Measurements from ENCODE around the gene C2. TPM values are rescaled to one million over a fixed set of nuclear protein-coding genes. Genes with fewer than 3 reads are reported as not detected.

The C2 gene
- total RNA-seq, 1 experiment from 2014 or later, result 0.66 TPM

DNA sequence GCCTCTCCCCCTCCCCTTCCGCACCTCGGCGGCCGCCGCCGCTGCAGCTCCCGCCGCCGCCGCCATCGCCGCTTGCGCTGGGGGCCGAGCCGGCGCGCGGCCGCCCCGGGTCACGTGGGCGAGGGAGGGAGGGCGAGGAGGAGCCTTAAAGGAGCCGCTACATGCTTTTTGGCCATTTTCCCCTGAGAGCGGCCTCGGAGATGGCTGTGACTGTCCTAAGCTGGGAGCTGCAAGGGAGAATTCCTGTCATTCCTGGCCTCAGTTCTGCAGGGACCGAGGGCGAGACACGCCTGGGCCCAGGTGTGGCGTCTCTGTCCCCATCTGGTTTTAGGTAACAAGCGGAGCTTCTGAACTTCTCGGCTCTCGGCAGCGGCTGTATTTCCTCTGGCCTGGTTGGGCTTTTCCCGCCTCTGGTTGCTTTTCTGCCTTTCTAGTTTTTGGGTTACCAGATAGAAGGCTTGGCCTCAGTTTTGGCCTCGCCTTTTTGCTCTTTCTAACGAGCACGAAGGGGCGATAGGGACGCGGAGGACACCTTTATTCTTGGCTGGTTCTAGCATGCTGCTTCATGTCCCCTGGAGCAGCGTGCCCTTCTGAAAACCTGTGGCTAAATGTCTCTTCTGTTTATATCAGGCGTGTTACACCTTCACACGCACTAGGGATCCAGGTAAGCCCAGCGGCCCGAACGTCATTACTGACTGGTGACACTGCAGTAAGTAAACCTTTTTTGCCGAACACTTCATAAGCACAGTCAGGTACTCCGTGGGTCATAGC lies 29.7 kb upstream of the C2 start, which contains the start of gene EHMT2:
Gene EHMT2 (minus strand): TSS at position 87 of the 771 bp plus-strand sequence. CDS start 21 bp downstream, at position 66.
- peaks cover 26 to 48% (median 46%) of the 10 kb centered on the region in 3 experiments for H3K36me3 Mint-ChIP-seq (ENCODE audit: insufficient read depth in 1 of 3, low read depth in 3 of 3)
- Histone ChIP-seq H2BK20ac (ENCODE audit: low read depth, low read length, poor library complexity, severe bottlenecking) (no peak within 1 kb of the TSS), H3K9me3 (ENCODE audit: control insufficient read depth, low read depth, low read length) (no peaks in the 10 kb centered on the region), H3K4ac (ENCODE audit: low read depth, low read length) (no peak within 1 kb of the TSS), H3K79me2 (ENCODE audit: insufficient read depth, low read length) (no peaks in the 10 kb centered on the region; the same call in 1 of the 2 replicates), H3K23ac (ENCODE audit: insufficient read length, low read depth, low read length) (no peak within 1 kb of the TSS), H2BK120ac (ENCODE audit: low read depth, low read length, poor library complexity, severe bottlenecking) (no peak within 1 kb of the TSS), H2BK12ac (ENCODE audit: insufficient read length, low read depth, low read length) (no peak within 1 kb of the TSS), H3K27ac (ENCODE audit: insufficient read length, low read depth, low read length) (no peak within 1 kb of the TSS), H2BK5ac (ENCODE audit: insufficient read length, low read length) (no peak within 1 kb of the TSS), H3K27me3 (ENCODE audit: insufficient read depth, low read length) (no peaks in the 10 kb centered on the region), H2BK15ac (ENCODE audit: low read depth, low read length) (no peak within 1 kb of the TSS), H3T11ph (ENCODE audit: low read length) (no peak within 1 kb of the TSS), H4K8ac (replicated peaks; ENCODE audit: insufficient read length, low read depth, low read length) (no peak within 1 kb of the TSS), H3K9ac (ENCODE audit: extremely low read depth, insufficient read length, low read length) (peak within 1 kb of the TSS; percentile 59), H2AFZ (ENCODE audit: low read length) (no peak within 1 kb of the TSS), H3K79me1 (ENCODE audit: insufficient read depth, low read depth, low read length, poor library complexity, severe bottlenecking) (no peaks in the 10 kb centered on the region), H2AK5ac (ENCODE audit: insufficient read length, low read length) (no peak within 1 kb of the TSS), H4K5ac (ENCODE audit: insufficient read length, low read depth, low read length) (no peak within 1 kb of the TSS), H3K4me2 (ENCODE audit: insufficient read depth, insufficient read length, low read length) (peak within 1 kb of the TSS; percentile 97), H3K4me1 (ENCODE audit: insufficient read depth, low read length) (no peaks in the 10 kb centered on the region; the same call in 1 of the 2 replicates), H3K18ac (ENCODE audit: insufficient read length, low read depth, low read length) (peak within 1 kb of the TSS; percentile 14), H3K14ac (ENCODE audit: insufficient read depth, low read length) (peak within 1 kb of the TSS; percentile 67; the same call in 1 of the 2 replicates), H4K20me1 (ENCODE audit: control insufficient read depth, insufficient read depth, insufficient read length) (no peaks in the 10 kb centered on the region), H3K23me2 (ENCODE audit: insufficient read length, low read depth, low read length, poor library complexity, severe bottlenecking) (peaks cover 11% of the 10 kb centered on the region), H4K91ac (ENCODE audit: insufficient read length, low read depth, low read length) (no peak within 1 kb of the TSS), H3K56ac (ENCODE audit: insufficient read length, low read depth, low read length) (no peak within 1 kb of the TSS)
- peak; percentile 86 for DNase-seq
- peak within 1 kb of the TSS; percentile 83 to 96 (median 95); a peak in 6 of 7 replicates for H3K27ac Mint-ChIP-seq
- WGBS (ENCODE audit: extremely low coverage, insufficient read length, low lambda C conversion rate), result no CpG with 5 or more reads among the region's 49 CpGs
- no peaks in the 10 kb centered on the region; a peak in 1 of 5 replicates for H3K9me3 Mint-ChIP-seq
- H3K27me3 Mint-ChIP-seq (ENCODE audit: low read depth), result no peaks in the 10 kb centered on the region
- TF ChIP-seq CTCF (conservative IDR thresholded peaks at IDR 0.05), result no peak
- H3K4me1 Mint-ChIP-seq, result peaks cover 20 to 33% of the 10 kb centered on the region in 2 experiments
- peak within 1 kb of the TSS; percentile 92 to 99 for H3K4me3 Mint-ChIP-seq

Measured in H9 (cell line).